NOMO-1 treated with dmso at 0.1 percent for 144 hours (cell line): ENCODE measurements around the gene HS6ST2.

ENCODE experiments used
- DNase-seq: peaks from one replicate; lab custom pipeline; 2025; ENCODE audit not compliant: unreplicated experiment; lab: John Stamatoyannopoulos, UW

Gene HS6ST2

GRCh38 chrX:132624466-132624865 lies 334.0 kb downstream of the HS6ST2 start:
- no peak for DNase-seq

DNA sequence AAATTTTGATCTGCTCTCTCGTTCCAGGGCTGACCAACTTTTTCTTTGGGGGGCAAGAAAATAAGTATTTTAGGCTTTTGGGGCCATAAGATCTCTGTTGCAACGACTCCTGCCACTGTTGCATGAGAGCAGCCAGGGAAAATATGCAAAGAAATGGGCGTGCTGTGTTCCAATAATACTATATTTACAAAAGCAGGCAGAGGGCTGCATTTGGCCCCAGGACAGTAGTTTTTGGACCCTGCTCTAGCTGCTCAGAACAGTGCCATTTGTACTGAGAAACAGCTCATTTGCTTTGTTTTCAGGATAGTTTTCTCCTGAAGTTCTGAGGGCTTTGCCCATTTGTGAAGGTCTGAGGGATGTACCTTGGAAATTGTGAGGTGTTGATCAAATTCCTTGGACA lies 334.5 kb downstream of the HS6ST2 start:
- DNase-seq = no peak

GRCh38 chrX:132623300-132623699 lies 335.1 kb downstream of the HS6ST2 start:
- DNase-seq = no peak

DNA sequence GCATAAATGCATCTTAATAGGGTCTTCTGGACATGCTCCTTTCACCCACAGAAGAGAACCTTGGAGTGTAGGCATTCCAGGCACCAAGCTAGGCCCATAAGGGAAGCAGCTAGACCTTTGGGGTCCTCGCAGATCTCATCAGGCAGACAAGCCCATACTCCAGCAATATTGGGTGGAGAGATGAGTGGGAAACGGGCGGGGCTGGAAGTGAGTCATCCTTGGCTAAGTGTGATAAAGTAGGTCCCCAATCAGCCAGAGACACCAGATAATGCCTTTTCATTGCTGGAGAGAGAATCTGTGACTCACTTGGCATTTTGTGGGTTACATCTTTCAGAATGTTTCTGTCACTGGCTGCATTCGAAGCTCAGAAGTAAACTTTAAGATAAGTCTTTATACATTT lies 336.3 kb downstream of the HS6ST2 start:
- no peak for DNase-seq

DNA sequence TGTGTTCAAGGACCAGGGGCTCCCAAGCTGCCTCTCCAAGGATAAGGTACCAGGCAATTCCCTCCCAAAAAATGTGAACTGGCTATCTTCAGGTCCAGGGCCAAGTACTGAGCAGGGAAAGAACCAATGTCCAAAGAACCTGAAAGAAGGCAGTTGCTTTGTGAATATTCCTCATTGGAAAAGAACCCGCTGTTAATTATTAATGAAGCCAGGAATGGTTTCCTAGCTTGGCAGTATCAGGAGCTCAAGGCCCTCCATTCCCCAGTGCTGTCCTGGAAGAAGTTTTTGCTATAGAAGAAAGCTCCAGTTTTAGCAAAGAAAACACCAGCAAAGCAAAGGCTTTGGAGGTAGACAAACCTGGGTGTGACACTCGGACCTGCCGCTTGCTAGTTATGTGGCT lies 339.6 kb downstream of the HS6ST2 start:
- DNase-seq = no peak

- no peak for DNase-seq
Observed at GRCh38 chrX:132615391-132616131, 342.9 kb downstream of the HS6ST2 start.

GRCh38 chrX:132614297-132614696 lies 344.1 kb downstream of the HS6ST2 start:
- no peak for DNase-seq

GRCh38 chrX:132613801-132614200 lies 344.6 kb downstream of the HS6ST2 start:
- DNase-seq = no peak

DNA sequence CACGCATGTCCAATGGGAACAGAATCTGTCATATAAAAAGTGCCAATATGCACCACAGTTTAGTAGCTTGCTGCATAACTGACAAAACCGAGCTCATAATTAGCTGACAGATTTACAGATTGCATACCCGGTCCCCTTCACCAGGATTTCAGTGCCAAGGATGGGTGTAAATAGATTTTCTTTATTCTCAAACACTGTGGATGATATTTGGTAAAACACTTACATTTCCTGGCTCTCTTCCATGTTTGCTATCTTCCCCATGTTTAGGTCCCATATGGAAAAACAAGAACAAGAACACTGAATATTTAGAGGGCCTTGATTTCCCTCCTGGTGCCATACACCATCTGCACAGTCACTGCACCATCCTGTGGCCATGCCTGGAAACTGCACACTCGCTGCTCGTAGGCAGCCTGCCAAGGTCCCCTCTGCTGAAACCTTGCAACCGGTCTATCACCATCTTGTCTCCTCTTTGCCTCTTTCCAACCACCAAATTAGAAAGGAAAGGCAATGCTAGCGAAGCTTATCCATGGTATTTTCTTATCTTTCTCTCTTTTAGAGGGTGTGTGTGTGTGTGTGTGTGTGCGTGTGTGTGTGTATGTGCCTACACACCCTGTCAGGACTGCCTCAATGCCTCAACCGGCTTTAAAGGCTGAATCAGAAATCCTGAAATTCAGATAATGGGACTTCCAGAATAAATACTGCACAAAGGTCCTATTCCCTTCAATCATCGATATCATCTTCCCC lies 345.4 kb downstream of the HS6ST2 start:
- no peak for DNase-seq

- no peak for DNase-seq
Observed at GRCh38 chrX:132610536-132610935, 347.9 kb downstream of the HS6ST2 start.

GRCh38 chrX:132609362-132609848 lies 349.0 kb downstream of the HS6ST2 start:
- no peak for DNase-seq

GRCh38 chrX:132603700-132604286 lies 354.6 kb downstream of the HS6ST2 start:
- DNase-seq = no peak

DNA sequence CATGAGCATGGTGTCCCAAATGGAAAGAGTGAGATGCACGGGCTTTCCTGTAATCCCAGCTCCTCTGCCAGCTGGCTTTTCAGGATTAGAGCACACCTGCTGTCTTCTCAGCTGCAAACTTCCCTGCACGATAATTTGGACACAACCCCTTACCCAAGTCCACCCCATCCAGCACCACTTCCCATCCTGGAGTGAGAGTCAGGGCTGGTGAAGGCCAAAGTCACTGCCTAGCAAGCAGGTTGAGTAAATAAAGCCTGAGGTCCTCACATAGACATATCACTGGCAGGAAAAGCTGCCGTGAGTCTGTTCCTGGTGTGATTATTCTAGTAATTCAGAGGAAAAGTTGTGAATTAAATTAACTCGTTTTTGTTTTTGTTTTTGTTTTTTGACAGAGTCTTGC lies 355.7 kb downstream of the HS6ST2 start:
- DNase-seq = no peak

DNA sequence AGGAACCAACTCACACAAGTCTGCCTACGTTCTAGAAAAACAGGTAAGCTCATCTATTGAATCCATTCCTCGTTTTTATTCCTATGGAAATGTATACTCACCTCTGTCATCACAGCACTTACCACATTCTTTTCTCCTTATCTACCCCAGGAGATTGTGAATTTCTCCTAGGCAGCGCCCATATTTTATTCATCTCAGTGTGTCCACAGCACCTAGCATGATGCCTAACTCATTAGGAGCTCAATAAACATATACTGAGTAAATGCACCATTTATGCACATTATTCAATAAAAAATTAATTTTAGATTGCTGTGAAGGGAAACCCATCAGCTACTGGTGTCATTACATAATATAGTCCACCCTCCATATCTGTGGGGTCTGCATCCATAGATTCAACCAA lies 363.4 kb downstream of the HS6ST2 start:
- DNase-seq = no peak

- no peak for DNase-seq
Observed at GRCh38 chrX:132594129-132594528, 364.3 kb downstream of the HS6ST2 start.

GRCh38 chrX:132592880-132593279 lies 365.5 kb downstream of the HS6ST2 start:
- no peak for DNase-seq

DNA sequence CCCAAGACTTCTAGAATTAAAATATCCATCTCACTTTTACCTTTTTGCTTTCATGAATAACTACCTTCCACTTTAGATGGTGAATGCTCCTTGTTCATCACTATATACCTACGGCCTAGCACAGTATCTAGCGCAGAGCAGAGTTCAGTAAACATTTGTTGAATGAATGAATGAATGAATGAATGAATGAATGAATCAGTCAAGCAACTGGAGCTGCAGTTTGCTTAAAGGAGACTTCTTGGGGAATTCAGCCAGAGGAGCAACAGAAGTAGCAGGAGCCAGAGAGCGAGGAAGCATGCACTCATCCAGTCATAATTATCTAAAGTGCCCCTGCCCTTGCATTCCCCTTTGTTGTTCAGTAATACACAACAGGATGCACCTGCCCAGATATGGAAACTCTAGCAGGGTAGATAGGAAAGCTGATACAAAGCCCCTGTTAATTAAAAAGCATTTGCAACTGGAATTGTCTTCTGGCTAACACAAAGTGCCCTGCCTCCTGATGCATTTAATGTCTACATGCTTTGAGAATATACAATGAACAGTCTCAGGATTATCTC lies 366.6 kb downstream of the HS6ST2 start:
- DNase-seq = no peak

DNA sequence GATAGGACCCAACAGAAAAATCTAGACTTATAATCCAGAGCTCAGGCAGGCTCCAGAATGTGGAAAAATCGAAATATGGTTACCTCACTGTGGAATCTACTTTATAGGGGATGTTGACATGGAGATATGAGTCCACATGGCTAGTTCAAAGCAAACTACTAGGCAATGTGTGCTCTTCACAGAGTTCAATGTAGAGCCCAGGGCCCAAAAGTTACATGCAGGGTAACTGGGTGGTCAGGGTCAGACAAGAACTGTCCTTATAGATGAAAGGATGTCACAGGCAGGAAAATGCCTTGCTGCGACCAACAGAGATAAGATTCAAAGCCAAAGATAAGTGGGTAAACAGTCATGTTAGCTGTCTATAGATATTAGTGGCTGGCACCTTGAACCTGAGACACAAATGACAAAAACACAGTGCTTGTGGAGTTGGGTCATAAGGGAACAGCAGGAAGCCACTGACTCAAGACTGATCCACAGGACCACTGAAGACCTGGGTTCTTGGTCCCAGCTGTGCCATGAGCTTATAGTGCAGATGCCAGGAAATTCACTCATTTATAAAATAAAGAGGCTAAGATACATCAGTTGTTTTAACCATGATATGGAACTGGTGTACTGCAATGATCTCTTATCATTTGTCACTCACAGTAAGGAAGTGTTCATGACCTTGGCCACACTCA lies 367.9 kb downstream of the HS6ST2 start:
- no peak for DNase-seq

GRCh38 chrX:132584936-132585335 lies 373.5 kb downstream of the HS6ST2 start:
- DNase-seq = no peak

GRCh38 chrX:132576939-132577338 lies 381.5 kb downstream of the HS6ST2 start:
- DNase-seq = no peak
